GM12872 (cell line): ENCODE results near the gene PRDM11.

ENCODE experiments used
- TF ChIP-seq, protein P1 (sequence below): IDR thresholded peaks from 3 replicates; pipeline ENCODE4 v1.5.1; 2011; ENCODE audit warnings: low read depth, mild to moderate bottlenecking, low read length, moderate library complexity; ENCODE audit not compliant: insufficient read depth

The PRDM11 gene

DNA sequence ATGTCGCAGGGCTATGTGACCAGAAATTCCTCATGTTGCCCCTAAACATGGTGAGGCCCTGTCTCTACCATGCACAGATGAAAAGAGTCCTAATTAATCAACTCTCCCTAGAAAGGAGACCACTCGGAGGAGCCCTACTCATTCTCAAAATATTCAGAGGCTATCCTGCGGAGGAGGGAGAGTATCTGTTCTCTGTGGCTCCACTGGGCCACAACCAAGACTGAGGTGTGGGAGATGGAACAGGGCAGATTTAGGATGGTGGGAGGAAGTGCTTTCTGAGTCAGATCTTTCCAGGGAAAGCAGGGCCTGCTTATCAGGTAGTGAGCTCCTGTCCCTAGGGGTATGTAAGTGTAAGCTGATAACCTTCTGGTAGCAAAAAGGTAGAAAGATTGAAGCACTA is 37.0 kb upstream of the PRDM11 start:
- TF ChIP-seq, protein P1, sequence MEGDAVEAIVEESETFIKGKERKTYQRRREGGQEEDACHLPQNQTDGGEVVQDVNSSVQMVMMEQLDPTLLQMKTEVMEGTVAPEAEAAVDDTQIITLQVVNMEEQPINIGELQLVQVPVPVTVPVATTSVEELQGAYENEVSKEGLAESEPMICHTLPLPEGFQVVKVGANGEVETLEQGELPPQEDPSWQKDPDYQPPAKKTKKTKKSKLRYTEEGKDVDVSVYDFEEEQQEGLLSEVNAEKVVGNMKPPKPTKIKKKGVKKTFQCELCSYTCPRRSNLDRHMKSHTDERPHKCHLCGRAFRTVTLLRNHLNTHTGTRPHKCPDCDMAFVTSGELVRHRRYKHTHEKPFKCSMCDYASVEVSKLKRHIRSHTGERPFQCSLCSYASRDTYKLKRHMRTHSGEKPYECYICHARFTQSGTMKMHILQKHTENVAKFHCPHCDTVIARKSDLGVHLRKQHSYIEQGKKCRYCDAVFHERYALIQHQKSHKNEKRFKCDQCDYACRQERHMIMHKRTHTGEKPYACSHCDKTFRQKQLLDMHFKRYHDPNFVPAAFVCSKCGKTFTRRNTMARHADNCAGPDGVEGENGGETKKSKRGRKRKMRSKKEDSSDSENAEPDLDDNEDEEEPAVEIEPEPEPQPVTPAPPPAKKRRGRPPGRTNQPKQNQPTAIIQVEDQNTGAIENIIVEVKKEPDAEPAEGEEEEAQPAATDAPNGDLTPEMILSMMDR, result no peak

DNA sequence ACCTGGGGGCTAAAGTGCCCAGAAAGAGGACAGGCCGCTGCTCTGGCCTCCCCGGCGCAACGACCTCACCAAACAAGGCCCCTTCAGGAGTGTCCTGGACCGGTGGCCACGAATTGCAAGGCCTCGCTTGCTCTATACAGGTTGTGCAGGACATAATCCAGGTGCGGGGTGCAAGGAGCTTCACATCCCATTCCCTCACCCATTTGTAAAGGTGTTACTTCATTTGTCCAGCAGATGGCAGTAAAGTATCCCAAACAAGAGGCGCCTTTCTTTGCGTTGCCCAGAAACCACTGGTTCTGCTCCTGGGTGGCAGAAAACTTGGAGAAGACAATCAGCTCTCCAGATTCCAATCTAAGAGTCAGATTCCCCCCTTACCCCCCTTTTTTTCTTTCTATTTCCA is 35.9 kb upstream of the PRDM11 start:
- TF ChIP-seq, protein P1, result peak; percentile 69

DNA sequence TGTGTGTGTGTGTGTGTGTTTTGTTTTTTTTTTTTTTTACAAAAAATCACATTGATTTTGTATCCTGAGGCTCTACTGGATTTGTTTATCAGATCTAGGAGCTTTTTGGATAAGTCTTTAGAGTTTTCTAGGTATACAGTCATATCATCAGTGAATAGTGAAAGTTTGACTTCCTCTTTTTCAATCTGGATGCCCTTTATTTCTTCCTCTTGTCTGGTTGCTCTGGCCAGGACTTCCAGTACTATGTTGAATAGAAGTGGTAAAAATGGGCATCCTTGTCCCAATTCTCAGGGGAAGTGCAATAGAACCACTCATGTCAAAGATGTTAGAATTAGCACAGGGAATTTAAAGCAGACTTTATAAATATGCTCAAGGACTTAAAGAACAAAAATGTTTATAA is 32.6 kb upstream of the PRDM11 start:
- TF ChIP-seq, protein P1, result no peak

DNA sequence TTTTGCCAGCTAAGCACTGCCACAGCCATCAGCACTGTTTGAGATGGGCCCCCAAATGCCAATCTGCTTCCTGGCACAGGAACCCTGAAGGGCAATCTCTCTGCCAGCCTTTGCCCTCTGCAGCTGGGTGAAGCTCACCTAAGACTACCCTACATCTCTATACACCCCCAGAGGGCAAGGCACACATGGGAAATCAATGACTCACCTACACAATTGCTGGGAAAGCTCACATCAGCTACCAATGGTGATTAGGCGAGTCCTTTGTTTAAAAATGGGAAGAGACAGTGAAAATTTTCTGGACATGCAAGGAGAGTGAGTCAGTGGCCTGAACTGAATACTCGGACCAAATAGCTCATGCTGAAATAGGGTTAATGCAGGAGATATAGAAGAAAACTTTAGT is 12.6 kb upstream of the PRDM11 start:
- TF ChIP-seq, protein P1, result no peak

DNA sequence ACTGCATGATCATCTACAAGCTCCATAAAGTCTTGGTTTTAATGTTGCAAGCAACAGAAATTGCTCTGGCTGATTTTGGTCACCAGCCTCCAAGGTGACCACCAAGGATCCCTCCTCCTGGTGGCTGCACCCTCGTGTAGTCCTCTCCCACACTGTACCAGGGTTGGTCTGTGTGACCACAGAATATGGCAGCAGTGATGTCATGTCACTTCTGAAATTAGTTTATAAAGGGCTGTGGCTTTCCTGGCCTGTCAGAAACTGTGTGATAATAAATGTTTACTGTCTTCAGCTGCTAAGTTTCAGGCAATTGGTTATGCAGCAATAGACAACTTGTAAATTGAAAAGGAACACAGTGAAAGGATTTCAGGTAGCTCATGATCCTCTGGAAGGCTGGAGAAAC is 5.3 kb upstream of the PRDM11 start:
- TF ChIP-seq, protein P1, result no peak

DNA sequence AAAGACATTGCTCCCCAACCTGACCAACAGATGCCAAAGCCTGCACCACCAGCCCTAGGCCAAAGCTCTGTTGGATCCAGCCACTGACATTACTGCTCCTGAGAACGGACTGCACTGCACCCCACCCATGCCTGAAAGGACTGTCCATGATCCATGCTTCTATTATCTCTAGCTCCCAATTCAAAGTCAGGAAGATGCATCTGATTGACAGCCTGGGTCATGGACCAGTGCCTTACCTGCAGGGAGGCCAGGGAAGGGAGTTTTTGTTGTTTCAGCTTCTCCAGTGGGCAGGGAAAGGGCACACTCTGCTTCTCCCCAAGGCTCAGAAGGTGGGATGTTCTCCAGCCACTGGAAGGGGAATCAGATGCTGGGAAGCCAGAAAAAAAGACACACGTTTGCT is 4.8 kb upstream of the PRDM11 start:
- TF ChIP-seq, protein P1, result no peak

DNA sequence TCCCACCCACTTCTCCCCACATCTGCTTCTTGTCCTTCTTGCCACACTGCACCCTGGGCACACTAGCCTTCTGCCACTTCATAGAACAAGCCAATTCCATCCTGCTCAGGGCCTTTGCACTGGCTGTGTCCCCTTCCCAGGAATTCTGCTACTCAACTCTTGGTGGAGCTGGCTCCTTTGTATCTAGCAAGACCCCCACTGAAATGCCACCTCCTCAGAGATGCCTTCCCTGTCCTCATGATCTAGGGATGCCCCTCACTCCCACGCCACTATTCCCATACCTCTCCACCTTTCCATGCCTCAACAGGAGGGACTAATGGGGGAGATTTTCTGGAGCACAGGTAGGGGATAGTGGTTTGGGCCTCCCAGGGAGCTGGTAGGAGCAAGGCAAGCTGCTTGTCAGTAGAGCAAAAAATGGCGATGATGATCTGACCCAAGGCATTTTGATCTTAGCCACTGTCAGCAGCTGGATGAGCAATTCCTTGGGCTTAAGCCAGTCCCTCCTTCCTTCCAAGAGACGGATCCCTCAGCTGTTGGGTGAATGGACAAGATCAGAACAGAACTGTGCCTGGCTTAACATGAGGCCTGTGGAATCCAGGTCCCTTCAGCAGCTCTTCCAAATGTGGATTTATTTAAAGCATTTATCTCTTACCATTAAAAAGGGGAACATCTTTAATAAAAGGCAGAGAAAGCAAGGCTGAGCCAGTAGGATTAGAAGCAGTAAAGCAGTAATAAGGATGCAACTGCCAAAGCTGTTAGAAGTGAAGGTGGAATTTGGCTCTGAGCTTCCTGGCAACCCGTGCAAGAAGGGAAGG is 4.0 kb upstream of the PRDM11 start:
- TF ChIP-seq, protein P1, result no peak
